PFSK-1 (cell line): ENCODE results near the gene PSMC3IP.

Experiments used
- FOXP2 ChIP-seq: optimal IDR thresholded peaks from 2 replicates; pipeline ENCODE3; 2011; ENCODE audit warnings: borderline replicate concordance, control low read depth, inconsistent platforms; ENCODE audit not compliant: insufficient read depth; ENCODE audit errors: extremely low read length, extremely low read depth
- POLR2AphosphoS5 ChIP-seq: IDR thresholded peaks from 2 replicates; pipeline ENCODE4 v1.6.1; 2012; ENCODE audit warnings: low read depth, mild to moderate bottlenecking, control low read depth, low read length, moderate library complexity
- SIN3A ChIP-seq: IDR thresholded peaks from 2 replicates; pipeline ENCODE4 v1.6.1; 2012; ENCODE audit warnings: mild to moderate bottlenecking, low read length, moderate library complexity, borderline replicate concordance; ENCODE audit not compliant: insufficient read depth
- TAF1 ChIP-seq: IDR thresholded peaks from 2 replicates; pipeline ENCODE4 v1.6.1; 2012; ENCODE audit warnings: low read length, control low read depth, borderline replicate concordance; ENCODE audit not compliant: insufficient read depth
- TF ChIP-seq, protein P1 (sequence below), 2 experiments: IDR thresholded peaks; 2 replicates each; pipeline versions ENCODE4 v1.6.1 to v1.8.0; 2011 to 2012; ENCODE audit warnings: low read depth in 2 of 2, low read length in 2 of 2, control low read depth in 1 of 2, inconsistent platforms in 1 of 2, mild to moderate bottlenecking in 1 of 2, moderate library complexity in 1 of 2; ENCODE audit not compliant: insufficient read depth in 1 of 2

DNA sequence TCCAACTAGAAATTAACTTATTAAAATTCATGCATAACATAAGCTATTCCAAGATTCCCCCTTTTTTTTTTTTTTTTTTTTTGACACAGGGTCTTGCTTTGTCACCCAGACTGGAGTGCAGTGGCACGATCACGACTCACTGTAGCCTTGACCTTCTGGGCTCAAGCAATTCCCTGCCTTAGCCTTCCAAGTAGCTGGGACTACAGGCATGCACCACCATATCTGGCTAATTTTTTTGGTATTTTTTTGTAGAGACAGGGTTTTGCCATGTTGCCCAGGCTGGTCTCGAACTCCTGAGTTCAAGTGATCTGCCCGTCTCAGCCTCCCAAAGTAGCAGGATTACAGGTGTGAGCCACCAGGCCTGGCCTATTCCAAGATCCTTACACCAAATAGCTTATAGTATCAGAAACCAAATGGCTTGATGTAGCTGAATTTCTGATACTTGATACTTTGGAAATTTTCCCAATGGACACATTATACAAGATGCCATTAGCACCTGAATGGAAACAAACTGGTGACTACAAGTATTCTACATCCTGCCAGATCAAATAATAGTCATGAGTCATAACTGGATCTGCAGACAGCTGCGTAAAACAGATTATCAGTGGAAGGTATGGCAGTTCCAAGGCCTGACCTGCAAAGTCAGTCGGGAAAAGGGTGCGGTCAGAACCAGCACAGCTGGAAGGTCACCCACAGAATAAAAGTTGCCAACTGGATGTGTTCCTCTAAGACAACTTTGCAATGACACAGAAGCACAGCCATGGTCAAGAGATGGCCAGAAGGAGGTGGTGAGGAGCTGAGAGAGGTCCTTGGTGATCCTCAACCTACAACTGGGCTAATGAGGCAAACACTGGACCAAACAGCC is 46.4 kb upstream of the PSMC3IP start:
- TF ChIP-seq TAF1 (no peak), POLR2AphosphoS5 (no peak), SIN3A (no peak), FOXP2 (no peak)
- TF ChIP-seq, protein P1, sequence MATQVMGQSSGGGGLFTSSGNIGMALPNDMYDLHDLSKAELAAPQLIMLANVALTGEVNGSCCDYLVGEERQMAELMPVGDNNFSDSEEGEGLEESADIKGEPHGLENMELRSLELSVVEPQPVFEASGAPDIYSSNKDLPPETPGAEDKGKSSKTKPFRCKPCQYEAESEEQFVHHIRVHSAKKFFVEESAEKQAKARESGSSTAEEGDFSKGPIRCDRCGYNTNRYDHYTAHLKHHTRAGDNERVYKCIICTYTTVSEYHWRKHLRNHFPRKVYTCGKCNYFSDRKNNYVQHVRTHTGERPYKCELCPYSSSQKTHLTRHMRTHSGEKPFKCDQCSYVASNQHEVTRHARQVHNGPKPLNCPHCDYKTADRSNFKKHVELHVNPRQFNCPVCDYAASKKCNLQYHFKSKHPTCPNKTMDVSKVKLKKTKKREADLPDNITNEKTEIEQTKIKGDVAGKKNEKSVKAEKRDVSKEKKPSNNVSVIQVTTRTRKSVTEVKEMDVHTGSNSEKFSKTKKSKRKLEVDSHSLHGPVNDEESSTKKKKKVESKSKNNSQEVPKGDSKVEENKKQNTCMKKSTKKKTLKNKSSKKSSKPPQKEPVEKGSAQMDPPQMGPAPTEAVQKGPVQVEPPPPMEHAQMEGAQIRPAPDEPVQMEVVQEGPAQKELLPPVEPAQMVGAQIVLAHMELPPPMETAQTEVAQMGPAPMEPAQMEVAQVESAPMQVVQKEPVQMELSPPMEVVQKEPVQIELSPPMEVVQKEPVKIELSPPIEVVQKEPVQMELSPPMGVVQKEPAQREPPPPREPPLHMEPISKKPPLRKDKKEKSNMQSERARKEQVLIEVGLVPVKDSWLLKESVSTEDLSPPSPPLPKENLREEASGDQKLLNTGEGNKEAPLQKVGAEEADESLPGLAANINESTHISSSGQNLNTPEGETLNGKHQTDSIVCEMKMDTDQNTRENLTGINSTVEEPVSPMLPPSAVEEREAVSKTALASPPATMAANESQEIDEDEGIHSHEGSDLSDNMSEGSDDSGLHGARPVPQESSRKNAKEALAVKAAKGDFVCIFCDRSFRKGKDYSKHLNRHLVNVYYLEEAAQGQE (IDR thresholded peaks at IDR 0.05; ENCODE audit: insufficient read depth in 1 of 2, low read depth in 2 of 2, low read length in 2 of 2) = no peak
